ENCODE data around the gene SIGLEC6.

The SIGLEC6 gene

GRCh38 chr19:51560339-51560738 is 28.9 kb upstream of the SIGLEC6 start:
- Histone ChIP-seq H3K9ac (no peak overlapping the region), H4K20me1 (ENCODE audit: insufficient read depth) (no peaks in the 10 kb centered on the region), H3K79me2 (ENCODE audit: insufficient read depth, low read depth) (no peaks in the 10 kb centered on the region), H3K4me2 (no peak overlapping the region), H3K27me3 (ENCODE audit: insufficient read depth, low read depth) (no peaks in the 10 kb centered on the region), H3K4me1 (ENCODE audit: low read depth, poor library complexity, severe bottlenecking) (no peaks in the 10 kb centered on the region), H3K27ac (no peak overlapping the region), H2AFZ (ENCODE audit: low read depth) (no peak overlapping the region), H3K4me3 (IDR thresholded peaks at IDR 0.05; ENCODE audit: insufficient read depth, low read depth, low read length) (no peak overlapping the region), H3K36me3 (ENCODE audit: insufficient read depth) (no peaks in the 10 kb centered on the region)
- TF ChIP-seq CTCF (conservative IDR thresholded peaks at IDR 0.05; ENCODE audit: low read depth, low read length), result no peak

- no peaks in the 10 kb centered on the region for H3K27me3 ChIP-seq (ENCODE audit: insufficient read depth, low read depth)
- no peaks in the 10 kb centered on the region for H4K20me1 ChIP-seq (ENCODE audit: insufficient read depth)
- no peaks in the 10 kb centered on the region for H3K79me2 ChIP-seq (ENCODE audit: insufficient read depth, low read depth)
- no peak overlapping the region for H3K27ac ChIP-seq
- H3K4me3 ChIP-seq (IDR thresholded peaks at IDR 0.05; ENCODE audit: insufficient read depth, low read depth, low read length), result no peak overlapping the region
- H3K4me1 ChIP-seq (ENCODE audit: low read depth, poor library complexity, severe bottlenecking), result no peaks in the 10 kb centered on the region
- H3K36me3 ChIP-seq (ENCODE audit: insufficient read depth), result no peaks in the 10 kb centered on the region
- H3K9ac ChIP-seq, result no peak overlapping the region
- H3K4me2 ChIP-seq, result no peak overlapping the region
- no peak for TF ChIP-seq CTCF (conservative IDR thresholded peaks at IDR 0.05; ENCODE audit: low read depth, low read length)
- H2AFZ ChIP-seq (ENCODE audit: low read depth), result no peak overlapping the region
Measured at GRCh38 chr19:51559240-51559639, 27.8 kb upstream of the SIGLEC6 start.

GRCh38 chr19:51552996-51553725 is 21.7 kb upstream of the SIGLEC6 start:
- no peak overlapping the region for H2AFZ ChIP-seq (ENCODE audit: low read depth)
- H3K79me2 ChIP-seq (ENCODE audit: insufficient read depth, low read depth), result no peaks in the 10 kb centered on the region
- no peaks in the 10 kb centered on the region for H3K27me3 ChIP-seq (ENCODE audit: insufficient read depth, low read depth)
- no peaks in the 10 kb centered on the region for H3K4me1 ChIP-seq (ENCODE audit: low read depth, poor library complexity, severe bottlenecking)
- no peak overlapping the region for H3K9ac ChIP-seq
- H4K20me1 ChIP-seq (ENCODE audit: insufficient read depth), result no peaks in the 10 kb centered on the region
- H3K4me2 ChIP-seq, result no peak overlapping the region
- no peak overlapping the region for H3K4me3 ChIP-seq (IDR thresholded peaks at IDR 0.05; ENCODE audit: insufficient read depth, low read depth, low read length)
- no peaks in the 10 kb centered on the region for H3K36me3 ChIP-seq (ENCODE audit: insufficient read depth)
- no peak for TF ChIP-seq CTCF (conservative IDR thresholded peaks at IDR 0.05; ENCODE audit: low read depth, low read length)
- H3K27ac ChIP-seq, result no peak overlapping the region

- Histone ChIP-seq H3K27me3 (ENCODE audit: insufficient read depth, low read depth) (no peaks in the 10 kb centered on the region), H3K4me3 (IDR thresholded peaks at IDR 0.05; ENCODE audit: insufficient read depth, low read depth, low read length) (no peak overlapping the region), H3K4me2 (no peak overlapping the region), H3K79me2 (ENCODE audit: insufficient read depth, low read depth) (no peaks in the 10 kb centered on the region), H3K4me1 (ENCODE audit: low read depth, poor library complexity, severe bottlenecking) (no peaks in the 10 kb centered on the region), H4K20me1 (ENCODE audit: insufficient read depth) (no peaks in the 10 kb centered on the region), H3K9ac (no peak overlapping the region), H3K36me3 (ENCODE audit: insufficient read depth) (no peaks in the 10 kb centered on the region), H3K27ac (no peak overlapping the region), H2AFZ (ENCODE audit: low read depth) (no peak overlapping the region)
- TF ChIP-seq CTCF (conservative IDR thresholded peaks at IDR 0.05; ENCODE audit: low read depth, low read length), result no peak
Measured at GRCh38 chr19:51552608-51552995, 21.1 kb upstream of the SIGLEC6 start.

Measured in KMS-11 (cell line).